ENCODE data around the gene MTARC2. TPM values are rescaled to one million over a fixed set of nuclear protein-coding genes. Genes with fewer than 3 reads are reported as not detected.

The MTARC2 gene
- total RNA-seq, 1 donor from 2014 or later: 8.6 TPM

- no peak for DNase-seq (ENCODE audit: low read depth in 2 of 2)
Measured at GRCh38 chr1:220768126-220768601, 20.0 kb downstream of the MTARC2 start.

- DNase-seq (ENCODE audit: low read depth in 2 of 2): no peak
Measured at GRCh38 chr1:220769205-220769604, 21.1 kb downstream of the MTARC2 start.

- no peak for DNase-seq (ENCODE audit: low read depth in 2 of 2)
Measured at GRCh38 chr1:220770245-220770913, 22.3 kb downstream of the MTARC2 start.

- DNase-seq (ENCODE audit: low read depth in 2 of 2): no peak
Measured at GRCh38 chr1:220772846-220773245, 24.7 kb downstream of the MTARC2 start.

- peak; percentile 16 to 47 for DNase-seq (ENCODE audit: low read depth in 2 of 2)
Measured at GRCh38 chr1:220775240-220775853, 27.2 kb downstream of the MTARC2 start.

- DNase-seq (ENCODE audit: low read depth in 2 of 2): no peak
Measured at GRCh38 chr1:220776254-220776653, 28.1 kb downstream of the MTARC2 start.

GRCh38 chr1:220776720-220777326 is 28.7 kb downstream of the MTARC2 start:
- peak; percentile 49 to 76 for DNase-seq (ENCODE audit: low read depth in 2 of 2)

- DNase-seq (ENCODE audit: low read depth in 2 of 2): no peak
Measured at GRCh38 chr1:220783453-220783852, 35.3 kb downstream of the MTARC2 start.

GRCh38 chr1:220784751-220785150 is 36.6 kb downstream of the MTARC2 start:
- no peak for DNase-seq (ENCODE audit: low read depth in 2 of 2)

GRCh38 chr1:220785166-220786056 is 37.3 kb downstream of the MTARC2 start:
- no peak for DNase-seq (ENCODE audit: low read depth in 2 of 2)

GRCh38 chr1:220786057-220786336 is 37.9 kb downstream of the MTARC2 start:
- no peak for DNase-seq (ENCODE audit: low read depth in 2 of 2)

GRCh38 chr1:220786337-220787068 is 38.4 kb downstream of the MTARC2 start, which contains the start of gene MTARC1:
Gene MTARC1 (plus strand): TSS chr1:220786913. CDS start chr1:220786945, 32 bp downstream.
- DNase-seq (ENCODE audit: low read depth in 2 of 2): peak in 1 of 2 donors; percentile 50

GRCh38 chr1:220787069-220787619 is 39.0 kb downstream of the MTARC2 start:
- no peak for DNase-seq (ENCODE audit: low read depth in 2 of 2)

- DNase-seq (ENCODE audit: low read depth in 2 of 2): no peak
Measured at GRCh38 chr1:220788900-220789299, 40.8 kb downstream of the MTARC2 start.

- DNase-seq (ENCODE audit: low read depth in 2 of 2): no peak
Measured at GRCh38 chr1:220789532-220790147, 41.5 kb downstream of the MTARC2 start.

GRCh38 chr1:220791285-220791684 is 43.2 kb downstream of the MTARC2 start:
- DNase-seq (ENCODE audit: low read depth in 2 of 2): peak in 1 of 2 donors; percentile 63

GRCh38 chr1:220791956-220792355 is 43.8 kb downstream of the MTARC2 start:
- peak in 1 of 2 donors; percentile 16 for DNase-seq (ENCODE audit: low read depth in 2 of 2)

GRCh38 chr1:220796530-220796929 is 48.4 kb downstream of the MTARC2 start:
- DNase-seq (ENCODE audit: low read depth in 2 of 2): no peak

GRCh38 chr1:220797044-220797443 is 48.9 kb downstream of the MTARC2 start:
- no peak for DNase-seq (ENCODE audit: low read depth in 2 of 2)

GRCh38 chr1:220797553-220797952 is 49.4 kb downstream of the MTARC2 start:
- no peak for DNase-seq (ENCODE audit: low read depth in 2 of 2)

Measured in dermis microvascular lymphatic vessel endothelial cell (primary cell).